ENCODE data around the gene BIVM. TPM values are rescaled to one million over a fixed set of nuclear protein-coding genes. Genes with fewer than 3 reads are reported as not detected.

Gene BIVM
- polyA plus RNA-seq, 1 donor (not counting 4 experiments of a cell fraction or from before 2014, with no cell fraction given), result 20.7 TPM

DNA sequence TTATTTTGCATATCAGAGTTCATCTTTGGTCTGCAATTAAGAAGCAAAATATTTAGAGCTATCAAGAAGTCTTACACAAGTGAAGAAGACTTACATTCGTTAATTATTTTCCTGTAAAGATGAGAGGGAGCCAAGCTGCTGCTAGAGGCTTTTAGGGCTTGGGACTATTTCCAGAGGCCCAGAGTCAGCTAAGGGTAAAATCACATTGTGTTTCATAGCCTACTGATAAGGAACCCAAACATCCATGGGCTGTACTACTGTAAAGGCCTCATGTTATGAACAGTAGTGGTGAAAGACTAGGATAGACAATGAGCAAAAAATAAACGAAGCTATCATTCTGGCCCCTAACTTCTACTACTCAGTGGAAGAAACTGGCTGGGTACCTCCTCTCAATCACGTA lies 14.4 kb upstream of the BIVM start:
- FAIRE-seq (no peak), DNase-seq (ENCODE audit: low read depth, low spot score) (no peak)
- H4K20me1 ChIP-seq (ENCODE audit: control insufficient read depth, extremely low read depth, insufficient read depth, low read length), result no peaks in the 10 kb centered on the region
- dilution Hi-C loops (cut with MboI; ENCODE audit: extremely low pct_ligation_motif_present, low sequenced_read_pairs), result no loop called here
- H3K9ac ChIP-seq (ENCODE audit: control insufficient read depth, extremely low read depth, insufficient read depth, low read length), result no peak overlapping the region
- no peak overlapping the region for H3K4me3 ChIP-seq (ENCODE audit: control insufficient read depth in 2 of 3, extremely low read depth in 1 of 3, insufficient read depth in 2 of 3, low read depth in 1 of 3, low read length in 3 of 3)
- no peaks in the 10 kb centered on the region for H3K27me3 ChIP-seq (ENCODE audit: control insufficient read depth, extremely low read depth, insufficient read depth, low read length)
- no peaks in the 10 kb centered on the region for H3K9me3 ChIP-seq (ENCODE audit: control insufficient read depth, low read depth, low read length)
- H3K4me1 ChIP-seq (ENCODE audit: control insufficient read depth, extremely low read depth, insufficient read depth, low read length), result no peaks in the 10 kb centered on the region
- H3K9me1 ChIP-seq (ENCODE audit: control insufficient read depth, extremely low read depth, insufficient read depth, low read length), result no peaks in the 10 kb centered on the region
- TF ChIP-seq, protein P1, sequence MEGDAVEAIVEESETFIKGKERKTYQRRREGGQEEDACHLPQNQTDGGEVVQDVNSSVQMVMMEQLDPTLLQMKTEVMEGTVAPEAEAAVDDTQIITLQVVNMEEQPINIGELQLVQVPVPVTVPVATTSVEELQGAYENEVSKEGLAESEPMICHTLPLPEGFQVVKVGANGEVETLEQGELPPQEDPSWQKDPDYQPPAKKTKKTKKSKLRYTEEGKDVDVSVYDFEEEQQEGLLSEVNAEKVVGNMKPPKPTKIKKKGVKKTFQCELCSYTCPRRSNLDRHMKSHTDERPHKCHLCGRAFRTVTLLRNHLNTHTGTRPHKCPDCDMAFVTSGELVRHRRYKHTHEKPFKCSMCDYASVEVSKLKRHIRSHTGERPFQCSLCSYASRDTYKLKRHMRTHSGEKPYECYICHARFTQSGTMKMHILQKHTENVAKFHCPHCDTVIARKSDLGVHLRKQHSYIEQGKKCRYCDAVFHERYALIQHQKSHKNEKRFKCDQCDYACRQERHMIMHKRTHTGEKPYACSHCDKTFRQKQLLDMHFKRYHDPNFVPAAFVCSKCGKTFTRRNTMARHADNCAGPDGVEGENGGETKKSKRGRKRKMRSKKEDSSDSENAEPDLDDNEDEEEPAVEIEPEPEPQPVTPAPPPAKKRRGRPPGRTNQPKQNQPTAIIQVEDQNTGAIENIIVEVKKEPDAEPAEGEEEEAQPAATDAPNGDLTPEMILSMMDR (optimal IDR thresholded peaks at IDR 0.05 in 1 of 3, IDR thresholded peaks at IDR 0.05 in 1 of 3, conservative IDR thresholded peaks at IDR 0.05 in 1 of 3; ENCODE audit: extremely low read depth in 1 of 3, insufficient read depth in 2 of 3, low read length in 3 of 3), result no peak
- TF ChIP-seq EZH2 (IDR thresholded peaks at IDR 0.05; ENCODE audit: low read length), result no peak
- H3K36me3 ChIP-seq (ENCODE audit: control insufficient read depth in 2 of 2, extremely low read depth in 1 of 2, insufficient read depth in 2 of 2, low read length in 2 of 2), result peaks cover 5 to 7% of the 10 kb centered on the region in 2 experiments
- H2AFZ ChIP-seq (ENCODE audit: control insufficient read depth, low read length), result no peak overlapping the region
- H3K4me2 ChIP-seq (ENCODE audit: control insufficient read depth, extremely low read depth, insufficient read depth, low read depth, low read length), result no peak overlapping the region
- no peak overlapping the region for H3K27ac ChIP-seq (ENCODE audit: control insufficient read depth, insufficient read depth, low read length)
- no peaks in the 10 kb centered on the region for H3K79me2 ChIP-seq (ENCODE audit: control insufficient read depth, insufficient read depth, low read length)

GRCh38 chr13:102788683-102789082 lies 10.2 kb upstream of the BIVM start:
- dilution Hi-C loops (cut with MboI; ENCODE audit: extremely low pct_ligation_motif_present, low sequenced_read_pairs), result no loop called here
- Histone ChIP-seq H3K4me1 (ENCODE audit: control insufficient read depth, extremely low read depth, insufficient read depth, low read length) (no peaks in the 10 kb centered on the region), H3K9me1 (ENCODE audit: control insufficient read depth, extremely low read depth, insufficient read depth, low read length) (no peaks in the 10 kb centered on the region), H3K36me3 (ENCODE audit: control insufficient read depth in 2 of 2, extremely low read depth in 1 of 2, insufficient read depth in 2 of 2, low read length in 2 of 2) (peaks cover 7 to 9% of the 10 kb centered on the region in 2 experiments), H2AFZ (ENCODE audit: control insufficient read depth, low read length) (no peak overlapping the region), H3K9me3 (ENCODE audit: control insufficient read depth, low read depth, low read length) (no peaks in the 10 kb centered on the region), H3K27ac (ENCODE audit: control insufficient read depth, insufficient read depth, low read length) (no peak overlapping the region), H3K27me3 (ENCODE audit: control insufficient read depth, extremely low read depth, insufficient read depth, low read length) (no peaks in the 10 kb centered on the region), H3K4me3 (ENCODE audit: control insufficient read depth in 2 of 3, extremely low read depth in 1 of 3, insufficient read depth in 2 of 3, low read depth in 1 of 3, low read length in 3 of 3) (no peak overlapping the region), H3K4me2 (ENCODE audit: control insufficient read depth, extremely low read depth, insufficient read depth, low read depth, low read length) (no peak overlapping the region), H4K20me1 (ENCODE audit: control insufficient read depth, extremely low read depth, insufficient read depth, low read length) (no peaks in the 10 kb centered on the region), H3K79me2 (ENCODE audit: control insufficient read depth, insufficient read depth, low read length) (no peaks in the 10 kb centered on the region), H3K9ac (ENCODE audit: control insufficient read depth, extremely low read depth, insufficient read depth, low read length) (no peak overlapping the region)
- no peak for DNase-seq (ENCODE audit: low read depth, low spot score)
- TF ChIP-seq EZH2 (IDR thresholded peaks at IDR 0.05; ENCODE audit: low read length), result no peak
- TF ChIP-seq, protein P1 (optimal IDR thresholded peaks at IDR 0.05 in 1 of 3, IDR thresholded peaks at IDR 0.05 in 1 of 3, conservative IDR thresholded peaks at IDR 0.05 in 1 of 3; ENCODE audit: extremely low read depth in 1 of 3, insufficient read depth in 2 of 3, low read length in 3 of 3), result no peak
- no peak for FAIRE-seq
